HS-5 (cell line): ENCODE data around the gene TMEM259.
"Not testable (repeated sequence)": the region's sequence is repeated elsewhere in the genome, so short reads cannot be mapped to it uniquely, and the experiment has no call there.

ENCODE experiments used
- DNase-seq: peaks from one replicate; pipeline ENCODE4 v3.0.0-alpha.2; 2012; ENCODE audit warnings: low read depth

The TMEM259 gene

GRCh38 chr19:1040476-1041271 lies 19.8 kb upstream of the TMEM259 start:
- peak; percentile 82 for DNase-seq

GRCh38 chr19:1039646-1040475 lies 18.9 kb upstream of the TMEM259 start, which contains the start of gene ABCA7:
ABCA7 (plus strand) TSS chr19:1040107; CDS start chr19:1041362, 1,255 bp downstream.
- DNase-seq: peak; percentile 82

GRCh38 chr19:1038978-1039645 lies 18.2 kb upstream of the TMEM259 start:
- no peak for DNase-seq

- no peak for DNase-seq
Measured at GRCh38 chr19:1037621-1038064, 16.7 kb upstream of the TMEM259 start.

- no peak for DNase-seq
Measured at GRCh38 chr19:1035998-1036621, 15.2 kb upstream of the TMEM259 start.

- DNase-seq: no peak
Measured at GRCh38 chr19:1032264-1032867, 11.4 kb upstream of the TMEM259 start.

- peak; percentile 63 for DNase-seq
Measured at GRCh38 chr19:1028062-1028926, 7.4 kb upstream of the TMEM259 start.

GRCh38 chr19:1027650-1028061 lies 6.7 kb upstream of the TMEM259 start:
- no peak for DNase-seq

GRCh38 chr19:1026783-1027649 lies 6.1 kb upstream of the TMEM259 start:
- no peak for DNase-seq

GRCh38 chr19:1025960-1026782 lies 5.2 kb upstream of the TMEM259 start, which contains the start of gene CNN2:
CNN2 (plus strand) TSS chr19:1026608; CDS start chr19:1026662, 54 bp downstream.
- DNase-seq: no peak

- DNase-seq: not testable (repeated sequence)
Measured at GRCh38 chr19:1025080-1025479, 4.2 kb upstream of the TMEM259 start.

- DNase-seq: not testable (repeated sequence)
Measured at GRCh38 chr19:1023883-1024188, 2.9 kb upstream of the TMEM259 start.

GRCh38 chr19:1019980-1020867 lies 699 bp downstream of the TMEM259 start:
- no peak for DNase-seq

GRCh38 chr19:1019616-1019961 lies 1.3 kb downstream of the TMEM259 start:
- no peak for DNase-seq

- no peak for DNase-seq
Measured at GRCh38 chr19:1018932-1019615, 1.8 kb downstream of the TMEM259 start.

GRCh38 chr19:1018393-1018792 lies 2.5 kb downstream of the TMEM259 start:
- DNase-seq: no peak

- no peak for DNase-seq
Measured at GRCh38 chr19:1017906-1018305, 3.0 kb downstream of the TMEM259 start.
